Natural killer cell (primary cell): ENCODE data around the gene MAT1A. TPM values are rescaled to one million over a fixed set of nuclear protein-coding genes. Genes with fewer than 3 reads are reported as not detected.

ENCODE experiments used
- ATAC-seq, 3 donors: fragments of 150-1000 bp in 2 of 3; fragments of 200-7000 bp in 1 of 3; cut with Tn5 transposase; 1 replicate in 1 of 3; 2 replicates in 2 of 3; pipeline ENCODE4 v1.10.0; 2021; ENCODE audit warnings: mild to moderate bottlenecking in 2 of 3, moderate library complexity in 2 of 3
- DNase-seq, 2 donors: peaks; one replicate each; pipeline versions ENCODE4 v3.0.0 to v3.0.0-alpha.2; 2013 to 2021; ENCODE audit warnings: mixed read lengths in 1 of 2
- H3K27ac ChIP-seq: one replicate; pipeline ENCODE4 v1.5.1; 2013; ENCODE audit warnings: mild to moderate bottlenecking, low read length
- H3K27me3 ChIP-seq: one replicate; pipeline ENCODE4 v1.6.1; 2013; ENCODE audit warnings: low read length; ENCODE audit not compliant: control insufficient read depth, insufficient read depth
- H3K36me3 ChIP-seq: one replicate; pipeline ENCODE4 v1.6.1; 2013; ENCODE audit warnings: low read length; ENCODE audit not compliant: control insufficient read depth, insufficient read depth
- H3K4me1 ChIP-seq: one replicate; pipeline ENCODE4 v1.6.1; 2013; ENCODE audit warnings: low read length; ENCODE audit not compliant: control insufficient read depth, insufficient read depth
- H3K4me3 ChIP-seq: one replicate; pipeline ENCODE4 v1.5.1; 2013; ENCODE audit warnings: low read length
- H3K9me3 ChIP-seq: one replicate; pipeline ENCODE4 v1.6.1; 2013; ENCODE audit warnings: low read length; ENCODE audit not compliant: control insufficient read depth, insufficient read depth
- H3K27ac Mint-ChIP-seq, 2 donors: one replicate each; pipeline ENCODE4 v1.8.0; 2022; ENCODE audit warnings: mild to moderate bottlenecking in 2 of 2, mixed read lengths in 2 of 2, moderate library complexity in 1 of 2
- H3K27me3 Mint-ChIP-seq, 2 donors: one replicate each; pipeline ENCODE4 v1.8.0; 2022; ENCODE audit warnings: low read depth in 2 of 2, mixed read lengths in 2 of 2
- H3K36me3 Mint-ChIP-seq: one replicate; pipeline ENCODE4 v1.8.0; 2022; ENCODE audit warnings: mixed read lengths
- H3K4me1 Mint-ChIP-seq, 2 donors: one replicate each; pipeline ENCODE4 v1.8.0; 2022; ENCODE audit warnings: mixed read lengths in 2 of 2
- H3K4me3 Mint-ChIP-seq: one replicate; pipeline ENCODE4 v1.8.0; 2022; ENCODE audit warnings: mild to moderate bottlenecking, moderate library complexity, mixed read lengths
- H3K9me3 Mint-ChIP-seq, 2 donors: one replicate each; pipeline ENCODE4 v1.8.0; 2022; ENCODE audit warnings: mixed read lengths in 2 of 2
- WGBS: methylation state at CpG from one replicate; pipeline ENCODE4 v1.1.7; 2013; ENCODE audit warnings: missing lambda C conversion rate; ENCODE audit not compliant: insufficient coverage; 5-methylcytosine and 5-hydroxymethylcytosine counted together
- intact Hi-C: fragments of 100-400 bp; cut with micrococcal nuclease; formaldehyde crosslinking; loops from one replicate; pipeline ENCODE4 v1.14.2; 2022
- total RNA-seq, 4 donors: library from RNA; stranded (reverse); fragments of 120-200 nt in 1 of 4; gene quantifications; one replicate each; pipeline versions ENCODE4 v1.2.3 to v1.2.4, GENCODE V29; 2013 to 2022
- TF ChIP-seq, protein P1 (sequence below): fragments of 200-600 bp; IDR thresholded peaks from one replicate; pipeline ENCODE4 v1.8.0; 2022; ENCODE audit warnings: antibody characterized with exemption

MAT1A gene
- total RNA-seq, 3 donors from 2014 or later (not counting 1 experiment from before 2014, with no cell fraction given), result not detected

DNA sequence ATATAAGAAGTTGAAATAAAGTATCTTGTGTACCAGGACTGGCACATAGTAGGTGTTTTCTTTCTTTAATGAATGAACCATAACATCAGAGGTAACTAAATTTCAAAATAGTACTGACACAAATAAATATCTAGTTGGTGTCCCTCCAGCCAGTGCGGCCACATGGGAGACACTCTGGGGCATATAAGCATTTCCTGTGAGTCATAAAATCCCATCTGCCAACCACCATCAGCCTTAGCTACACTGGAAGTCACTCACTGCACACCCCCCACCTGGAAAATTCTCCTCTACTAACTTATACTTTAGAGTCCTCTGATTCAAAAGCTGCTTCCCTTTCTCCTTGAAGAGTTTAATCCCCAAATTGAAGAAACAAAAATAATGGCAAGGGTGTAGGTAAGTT, 34.6 kb upstream of the MAT1A start:
- H3K9me3 Mint-ChIP-seq, result no peaks in the 10 kb centered on the region
- DNase-seq, result no peak

DNA sequence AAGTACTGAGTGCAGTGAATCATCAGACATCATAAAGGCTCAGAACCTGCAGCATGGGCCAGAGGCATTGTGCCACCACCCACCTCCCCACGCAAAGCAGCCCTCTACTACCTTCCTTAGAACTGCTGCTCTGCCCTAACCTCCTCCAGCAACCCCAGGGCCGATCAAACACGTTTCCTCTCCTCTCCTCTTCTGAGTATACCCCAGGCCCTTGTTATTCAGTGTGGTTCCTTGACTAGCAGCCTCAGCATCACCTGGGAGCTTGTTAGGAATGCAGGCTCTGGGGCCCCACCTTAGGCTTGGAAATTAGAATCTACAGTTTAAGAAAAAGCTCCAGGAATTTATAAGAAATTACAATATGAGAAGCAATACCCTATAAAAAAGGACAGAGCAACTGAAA, 33.9 kb upstream of the MAT1A start:
- no peaks in the 10 kb centered on the region for H3K4me1 Mint-ChIP-seq
- H3K4me3 ChIP-seq, result no peak overlapping the region
- H3K27me3 Mint-ChIP-seq, result peaks cover 0 to 6% of the 10 kb centered on the region in 2 donors
- H3K27ac Mint-ChIP-seq, result no peak overlapping the region
- ATAC-seq, result no peak
- TF ChIP-seq, protein P1, sequence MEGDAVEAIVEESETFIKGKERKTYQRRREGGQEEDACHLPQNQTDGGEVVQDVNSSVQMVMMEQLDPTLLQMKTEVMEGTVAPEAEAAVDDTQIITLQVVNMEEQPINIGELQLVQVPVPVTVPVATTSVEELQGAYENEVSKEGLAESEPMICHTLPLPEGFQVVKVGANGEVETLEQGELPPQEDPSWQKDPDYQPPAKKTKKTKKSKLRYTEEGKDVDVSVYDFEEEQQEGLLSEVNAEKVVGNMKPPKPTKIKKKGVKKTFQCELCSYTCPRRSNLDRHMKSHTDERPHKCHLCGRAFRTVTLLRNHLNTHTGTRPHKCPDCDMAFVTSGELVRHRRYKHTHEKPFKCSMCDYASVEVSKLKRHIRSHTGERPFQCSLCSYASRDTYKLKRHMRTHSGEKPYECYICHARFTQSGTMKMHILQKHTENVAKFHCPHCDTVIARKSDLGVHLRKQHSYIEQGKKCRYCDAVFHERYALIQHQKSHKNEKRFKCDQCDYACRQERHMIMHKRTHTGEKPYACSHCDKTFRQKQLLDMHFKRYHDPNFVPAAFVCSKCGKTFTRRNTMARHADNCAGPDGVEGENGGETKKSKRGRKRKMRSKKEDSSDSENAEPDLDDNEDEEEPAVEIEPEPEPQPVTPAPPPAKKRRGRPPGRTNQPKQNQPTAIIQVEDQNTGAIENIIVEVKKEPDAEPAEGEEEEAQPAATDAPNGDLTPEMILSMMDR, result no peak
- no peaks in the 10 kb centered on the region for H3K9me3 ChIP-seq
- H3K27ac ChIP-seq, result no peak overlapping the region
- H3K36me3 ChIP-seq, result no peaks in the 10 kb centered on the region
- H3K36me3 Mint-ChIP-seq, result no peaks in the 10 kb centered on the region
- intact Hi-C loops, result no loop called here
- H3K27me3 ChIP-seq, result no peaks in the 10 kb centered on the region
- H3K4me3 Mint-ChIP-seq, result no peak overlapping the region
- H3K4me1 ChIP-seq, result no peaks in the 10 kb centered on the region
- 81% methylated on average over 3 of the region's 3 CpGs for WGBS
- no peaks in the 10 kb centered on the region for H3K9me3 Mint-ChIP-seq
- DNase-seq, result no peak

More for the DNA sequence above, 34.6 kb upstream of the MAT1A start:
- intact Hi-C loops, result no loop called here
- Histone ChIP-seq H3K27ac (no peak overlapping the region), H3K4me3 (no peak overlapping the region), H3K27me3 (no peaks in the 10 kb centered on the region), H3K36me3 (no peaks in the 10 kb centered on the region), H3K4me1 (no peaks in the 10 kb centered on the region), H3K9me3 (no peaks in the 10 kb centered on the region)
- Mint-ChIP-seq H3K4me1 (no peaks in the 10 kb centered on the region), H3K4me3 (no peak overlapping the region), H3K36me3 (no peaks in the 10 kb centered on the region), H3K27me3 (peaks cover 0 to 6% of the 10 kb centered on the region in 2 donors), H3K27ac (no peak overlapping the region)
- no peak for ATAC-seq
- TF ChIP-seq, protein P1, result no peak
- WGBS, result 56% methylated on average over 1 of the region's 1 CpG

DNA sequence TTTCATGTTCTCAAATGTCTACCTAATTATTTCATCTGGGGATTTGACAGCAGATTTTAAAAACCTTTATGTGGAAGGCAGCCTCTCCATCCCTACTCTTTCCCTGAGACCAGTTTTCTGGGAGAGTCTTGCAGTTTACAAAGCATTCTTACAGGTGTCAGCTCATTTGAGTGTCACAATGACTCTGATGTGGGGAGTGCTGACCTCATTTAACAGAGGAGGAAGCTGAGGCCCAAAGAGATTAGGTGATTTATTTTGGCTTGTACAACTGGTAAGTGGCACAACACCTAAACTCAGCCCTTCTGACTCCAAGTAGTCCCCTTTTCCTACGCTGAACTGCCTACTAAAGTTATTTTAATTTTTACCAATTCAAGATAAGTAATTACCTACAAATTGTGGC, 33.3 kb upstream of the MAT1A start:
- H3K4me1 ChIP-seq, result no peaks in the 10 kb centered on the region
- no peaks in the 10 kb centered on the region for H3K36me3 ChIP-seq
- no peak overlapping the region for H3K4me3 Mint-ChIP-seq
- no peaks in the 10 kb centered on the region for H3K27me3 ChIP-seq
- no peak overlapping the region for H3K4me3 ChIP-seq
- TF ChIP-seq, protein P1, result no peak
- H3K4me1 Mint-ChIP-seq, result no peaks in the 10 kb centered on the region
- WGBS, result 44% methylated on average over 1 of the region's 1 CpG
- ATAC-seq (no peak), DNase-seq (no peak)
- no peaks in the 10 kb centered on the region for H3K9me3 Mint-ChIP-seq
- no peak overlapping the region for H3K27ac ChIP-seq
- H3K27ac Mint-ChIP-seq, result no peak overlapping the region
- no peaks in the 10 kb centered on the region for H3K36me3 Mint-ChIP-seq
- intact Hi-C loops, result no loop called here
- H3K9me3 ChIP-seq, result no peaks in the 10 kb centered on the region
- peaks cover 0 to 6% of the 10 kb centered on the region in 2 donors for H3K27me3 Mint-ChIP-seq

DNA sequence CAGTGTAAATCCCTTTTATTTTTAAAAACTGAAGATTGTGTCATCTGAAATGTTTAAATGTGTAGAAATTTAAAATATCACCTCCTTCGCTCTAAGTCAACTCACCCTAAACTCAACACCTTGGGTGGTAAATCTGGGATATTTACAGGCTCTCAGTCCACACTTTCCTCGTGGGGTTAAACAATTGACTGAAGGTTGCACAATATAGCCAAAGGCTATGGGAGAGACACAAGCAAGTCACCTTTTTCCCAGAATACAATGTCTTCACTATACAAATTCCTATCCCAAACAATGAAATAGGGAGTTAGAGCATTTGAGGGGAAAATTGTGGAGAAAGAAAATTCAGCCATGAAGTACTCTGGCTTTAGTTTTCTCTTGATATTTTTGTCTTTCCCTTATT, 32.7 kb upstream of the MAT1A start:
- Mint-ChIP-seq H3K36me3 (no peaks in the 10 kb centered on the region), H3K4me3 (no peak overlapping the region), H3K9me3 (no peaks in the 10 kb centered on the region), H3K27me3 (peaks cover 0 to 6% of the 10 kb centered on the region in 2 donors), H3K27ac (no peak overlapping the region), H3K4me1 (no peaks in the 10 kb centered on the region)
- WGBS, result 80% methylated on average over 1 of the region's 2 CpGs
- H3K9me3 ChIP-seq, result no peaks in the 10 kb centered on the region
- H3K27me3 ChIP-seq, result no peaks in the 10 kb centered on the region
- no peak for ATAC-seq
- H3K4me1 ChIP-seq, result no peaks in the 10 kb centered on the region
- H3K4me3 ChIP-seq, result no peak overlapping the region
- TF ChIP-seq, protein P1, result no peak
- no peak for DNase-seq
- H3K36me3 ChIP-seq, result no peaks in the 10 kb centered on the region
- no peak overlapping the region for H3K27ac ChIP-seq
- intact Hi-C loops, result no loop called here
